DMS79 (cell line): ENCODE measurements around the gene LAMA4.

Experiments used
- DNase-seq: peaks from one replicate; lab custom pipeline; 2025; lab: John Stamatoyannopoulos, UW

The LAMA4 gene

DNA sequence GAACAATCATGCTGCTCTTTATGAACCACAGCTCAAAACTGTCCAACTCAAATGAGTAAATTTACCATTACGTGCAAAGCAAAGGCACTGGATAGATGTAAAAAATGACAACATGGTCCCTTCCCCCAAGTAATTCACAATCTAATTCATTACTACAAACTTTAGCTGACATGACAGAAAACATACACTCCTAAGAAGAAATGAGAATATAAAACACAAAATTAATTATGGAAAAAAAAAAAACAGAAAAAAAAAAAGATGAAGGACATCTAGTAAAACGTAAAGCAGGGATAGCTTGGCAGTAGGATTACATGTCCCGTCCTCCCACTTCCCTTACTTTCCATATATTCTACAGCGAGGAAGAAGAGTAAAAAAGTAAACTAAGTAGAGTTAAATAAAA is 172.8 kb downstream of the LAMA4 start:
- no peak for DNase-seq

GRCh38 chr6:112066606-112067005 is 187.8 kb downstream of the LAMA4 start:
- no peak for DNase-seq

DNA sequence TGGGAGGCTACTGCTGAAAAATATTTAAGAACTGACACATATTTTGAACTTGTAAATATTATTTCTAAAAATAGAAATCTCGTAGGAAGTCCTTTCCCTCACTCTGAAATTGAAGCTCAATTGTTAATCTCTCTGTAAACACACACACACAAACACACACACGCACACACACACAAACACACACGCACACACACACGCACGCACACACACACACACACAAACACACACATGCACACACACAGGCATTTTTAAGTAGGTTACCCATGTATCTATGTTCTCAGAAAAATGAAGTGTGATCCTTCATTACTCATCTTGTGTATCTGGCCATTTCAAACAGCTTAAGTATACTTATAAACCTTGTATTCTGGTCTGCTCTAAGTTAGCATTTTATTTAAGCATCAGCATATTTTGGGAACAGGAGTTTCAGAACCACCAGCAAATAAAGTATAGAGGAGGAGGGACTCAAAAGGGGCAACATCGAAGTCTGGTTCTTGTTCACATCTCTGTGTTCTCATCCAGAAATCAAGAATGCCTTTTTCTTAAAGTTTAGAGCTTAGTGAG is 188.9 kb downstream of the LAMA4 start:
- DNase-seq = no peak

DNA sequence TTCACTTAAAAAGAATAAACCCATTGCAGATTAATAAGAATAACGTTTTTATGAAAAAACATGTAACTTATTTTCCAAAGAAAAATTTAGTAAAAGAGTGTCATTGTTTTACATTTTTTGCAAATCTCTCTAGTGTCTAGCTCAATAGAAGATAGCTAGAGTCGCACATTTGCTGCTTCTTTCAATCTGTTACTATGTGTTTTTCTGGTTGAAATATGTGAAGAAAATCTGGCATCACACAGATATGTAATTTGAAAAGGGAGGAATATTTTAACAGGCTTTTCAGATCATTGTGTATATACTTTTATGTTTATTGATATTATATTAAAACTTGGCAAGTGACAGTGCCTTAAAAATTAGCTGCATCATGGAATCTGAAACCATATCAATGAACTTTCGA is 191.4 kb downstream of the LAMA4 start:
- DNase-seq = no peak

DNA sequence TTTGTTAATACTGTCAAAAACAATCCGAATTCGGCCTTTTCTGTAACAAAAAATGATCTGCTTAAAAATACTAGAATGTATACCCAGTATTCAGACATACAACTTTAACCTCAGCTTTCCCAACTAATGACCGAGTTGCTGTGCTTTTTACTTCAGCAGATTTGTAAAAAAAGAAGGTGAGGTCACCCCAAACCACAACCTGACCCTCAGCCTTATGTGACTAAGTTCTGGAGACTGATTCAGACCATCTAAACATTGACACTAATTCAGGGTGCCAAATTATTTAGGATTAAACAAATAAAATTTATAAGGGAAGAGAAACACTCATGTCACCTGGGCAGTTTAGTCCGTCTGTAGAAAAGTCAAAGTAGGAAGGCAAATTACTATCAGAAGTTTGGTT is 192.8 kb downstream of the LAMA4 start:
- DNase-seq = no peak
